Caco-2 (cell line): ENCODE results near the gene SLCO4C1. TPM values are rescaled to one million over a fixed set of nuclear protein-coding genes. Genes with fewer than 3 reads are reported as not detected.
A peak's percentile ranks its signal among the peaks of the same experiment; 100 is the strongest.

Experiments
- Bru-seq: library from RNA; stranded (reverse); fragments of 400-500 nt; gene quantifications from one replicate; lab custom pipeline; 2021; lab: Mats Ljungman, UMichigan
- BruChase-seq, 2 experiments: library from RNA; stranded (reverse); fragments of 400-500 nt; gene quantifications; one replicate each; lab custom pipeline; 2021; lab: Mats Ljungman, UMichigan
- BruUV-seq: library from RNA; stranded (reverse); fragments of 400-500 nt; replicated peaks from 2 replicates; lab custom pipeline; 2021; lab: Mats Ljungman, UMichigan
- CTCF ChIA-PET: fragments of 300-600 bp; sonication (Branson Sonifier 250); formaldehyde crosslinking; loops from one replicate; lab custom pipeline; 2022; ENCODE audit warnings: antibody characterized with exemption; lab: Charles Lee
- POLR2A ChIA-PET: fragments of 300-600 bp; sonication (Branson Sonifier 250); formaldehyde crosslinking; loops from one replicate; lab custom pipeline; 2022; ENCODE audit warnings: antibody characterized with exemption; lab: Charles Lee
- DNase-seq, 2 experiments: peaks; one replicate each; pipeline versions ENCODE4 v3.0.0 to v3.0.0-alpha.2; 2020 to 2022
- H3K27me3 ChIP-seq: replicated peaks from 2 replicates; pipeline ENCODE4 v1.6.0; 2011; ENCODE audit warnings: low read length; ENCODE audit not compliant: control insufficient read depth, insufficient read depth
- H3K36me3 ChIP-seq: 2 replicates; pipeline ENCODE4 v1.5.1; 2011; ENCODE audit warnings: low read length; ENCODE audit not compliant: control insufficient read depth, insufficient read depth
- H3K4me1 ChIP-seq: fragments of 250-450 bp; sonication (Bioruptor Pico); 2 replicates; pipeline ENCODE4 v1.5.1; 2020; ENCODE audit warnings: mild to moderate bottlenecking
- H3K4me3 ChIP-seq: 2 replicates; pipeline ENCODE4 v1.5.1; 2011; ENCODE audit warnings: low read depth, mild to moderate bottlenecking, control low read depth, low read length
- H3K9me3 ChIP-seq: fragments of 250-450 bp; sonication (Bioruptor Pico); 2 replicates; pipeline ENCODE4 v1.5.1; 2020; ENCODE audit warnings: mild to moderate bottlenecking, moderate library complexity
- H3K27ac Mint-ChIP-seq: one replicate; pipeline ENCODE4 v1.8.0; 2022; ENCODE audit warnings: mixed read lengths; ENCODE audit not compliant: unreplicated experiment
- H3K27me3 Mint-ChIP-seq: one replicate; pipeline ENCODE4 v1.8.0; 2022; ENCODE audit warnings: mixed read lengths; ENCODE audit not compliant: insufficient read depth, unreplicated experiment
- H3K36me3 Mint-ChIP-seq: one replicate; pipeline ENCODE4 v1.8.0; 2022; ENCODE audit warnings: mild to moderate bottlenecking, mixed read lengths; ENCODE audit not compliant: insufficient read depth, unreplicated experiment
- H3K4me1 Mint-ChIP-seq: one replicate; pipeline ENCODE4 v1.8.0; 2022; ENCODE audit warnings: low read depth, mixed read lengths; ENCODE audit not compliant: unreplicated experiment
- H3K4me3 Mint-ChIP-seq: one replicate; pipeline ENCODE4 v1.8.0; 2022; ENCODE audit warnings: mild to moderate bottlenecking, moderate library complexity, mixed read lengths; ENCODE audit not compliant: unreplicated experiment
- H3K9me3 Mint-ChIP-seq: one replicate; pipeline ENCODE4 v1.8.0; 2022; ENCODE audit warnings: mixed read lengths; ENCODE audit not compliant: unreplicated experiment
- intact Hi-C: fragments of 100-400 bp; cut with micrococcal nuclease; formaldehyde crosslinking; loops from one replicate; pipeline ENCODE4 v1.10.0; 2022; ENCODE audit not compliant: unreplicated experiment
- long read RNA-seq: library from polyadenylated mRNA; stranded (forward); transcript quantifications from one replicate; pipeline ENCODE4 v2.0.0, GENCODE V29; 2022
- total RNA-seq: library from RNA; stranded (reverse); gene quantifications from 2 replicates; pipeline ENCODE4 v1.2.3, GENCODE V29; 2022
- TF ChIP-seq, protein P1 (sequence below), 2 experiments: fragments of 200-600 bp in 1 of 2; IDR thresholded peaks; 1 replicate in 1 of 2; 2 replicates in 1 of 2; pipeline versions ENCODE4 v1.5.1 to v1.8.0; 2011 to 2022; ENCODE audit warnings: antibody characterized with exemption in 1 of 2, control low read depth in 1 of 2, inconsistent platforms in 1 of 2, low read depth in 1 of 2, low read length in 1 of 2, mild to moderate bottlenecking in 1 of 2, moderate library complexity in 1 of 2; ENCODE audit not compliant: insufficient read depth in 1 of 2, severe bottlenecking in 1 of 2, unreplicated experiment in 1 of 2

SLCO4C1 gene, protein sequence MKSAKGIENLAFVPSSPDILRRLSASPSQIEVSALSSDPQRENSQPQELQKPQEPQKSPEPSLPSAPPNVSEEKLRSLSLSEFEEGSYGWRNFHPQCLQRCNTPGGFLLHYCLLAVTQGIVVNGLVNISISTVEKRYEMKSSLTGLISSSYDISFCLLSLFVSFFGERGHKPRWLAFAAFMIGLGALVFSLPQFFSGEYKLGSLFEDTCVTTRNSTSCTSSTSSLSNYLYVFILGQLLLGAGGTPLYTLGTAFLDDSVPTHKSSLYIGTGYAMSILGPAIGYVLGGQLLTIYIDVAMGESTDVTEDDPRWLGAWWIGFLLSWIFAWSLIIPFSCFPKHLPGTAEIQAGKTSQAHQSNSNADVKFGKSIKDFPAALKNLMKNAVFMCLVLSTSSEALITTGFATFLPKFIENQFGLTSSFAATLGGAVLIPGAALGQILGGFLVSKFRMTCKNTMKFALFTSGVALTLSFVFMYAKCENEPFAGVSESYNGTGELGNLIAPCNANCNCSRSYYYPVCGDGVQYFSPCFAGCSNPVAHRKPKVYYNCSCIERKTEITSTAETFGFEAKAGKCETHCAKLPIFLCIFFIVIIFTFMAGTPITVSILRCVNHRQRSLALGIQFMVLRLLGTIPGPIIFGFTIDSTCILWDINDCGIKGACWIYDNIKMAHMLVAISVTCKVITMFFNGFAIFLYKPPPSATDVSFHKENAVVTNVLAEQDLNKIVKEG
- 1.3 and 1.5 TPM in 2 replicates for total RNA-seq
- percentile 38 among the genes with signal in this experiment for Bru-seq, nascent RNA
- BruChase-seq, experiment 1, labeled RNA remaining after a 2-hour chase, result percentile 37 among the genes with signal in this experiment
- BruChase-seq, experiment 2, labeled RNA remaining after a 6-hour chase, result percentile 44 among the genes with signal in this experiment
- long read RNA-seq, result 0 reads

DNA sequence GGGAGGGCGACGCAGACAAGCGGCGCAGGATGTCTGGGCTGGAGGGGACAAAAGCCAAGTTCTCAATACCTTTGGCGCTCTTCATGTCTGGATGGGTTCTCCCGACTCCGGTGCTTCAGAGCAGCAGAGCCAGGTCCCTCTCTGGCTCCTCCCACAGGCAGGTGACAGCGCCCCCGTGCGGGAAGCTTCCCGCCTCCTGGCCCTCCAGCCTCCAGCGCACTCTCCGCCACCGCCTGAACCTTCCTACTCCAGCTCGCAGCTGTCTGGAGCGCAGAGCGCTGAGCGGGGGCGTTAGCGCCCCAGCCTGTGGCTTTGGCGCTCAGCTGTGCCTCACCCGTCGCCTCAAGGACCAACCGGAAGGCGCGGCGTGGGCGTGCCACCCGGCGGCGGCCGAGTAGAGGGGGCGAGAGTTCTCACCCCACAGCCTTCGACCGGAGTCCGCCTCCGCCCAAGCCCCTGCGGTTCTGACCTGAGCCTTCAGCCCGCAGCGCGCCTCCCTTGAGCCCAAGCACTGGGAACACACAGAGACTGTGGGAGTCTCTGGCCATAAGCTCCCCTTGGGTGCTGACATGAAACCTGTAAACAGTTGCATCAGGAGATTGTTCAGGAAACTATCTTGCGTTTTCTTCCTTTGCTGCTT is at the start of gene SLCO4C1:
Gene SLCO4C1, minus strand, starts transcription at position 107 of the 640 bp plus-strand sequence. Its CDS starts 22 bp downstream, at position 85.
- peak; percentile 70 to 80 for DNase-seq
- H3K4me1 Mint-ChIP-seq, result no peaks in the 10 kb centered on the region
- H3K4me3 ChIP-seq, result peak within 1 kb of the TSS; percentile 39
- peak within 1 kb of the TSS; percentile 66 for H3K4me3 Mint-ChIP-seq
- no TSS peak for BruUV-seq
- H3K36me3 Mint-ChIP-seq, result no peaks in the 10 kb centered on the region
- H3K27me3 Mint-ChIP-seq, result no peaks in the 10 kb centered on the region
- H3K9me3 Mint-ChIP-seq, result no peaks in the 10 kb centered on the region
- no peaks in the 10 kb centered on the region for H3K9me3 ChIP-seq
- H3K36me3 ChIP-seq, result no peaks in the 10 kb centered on the region
- POLR2A ChIA-PET, result no interaction called here
- TF ChIP-seq, protein P1, sequence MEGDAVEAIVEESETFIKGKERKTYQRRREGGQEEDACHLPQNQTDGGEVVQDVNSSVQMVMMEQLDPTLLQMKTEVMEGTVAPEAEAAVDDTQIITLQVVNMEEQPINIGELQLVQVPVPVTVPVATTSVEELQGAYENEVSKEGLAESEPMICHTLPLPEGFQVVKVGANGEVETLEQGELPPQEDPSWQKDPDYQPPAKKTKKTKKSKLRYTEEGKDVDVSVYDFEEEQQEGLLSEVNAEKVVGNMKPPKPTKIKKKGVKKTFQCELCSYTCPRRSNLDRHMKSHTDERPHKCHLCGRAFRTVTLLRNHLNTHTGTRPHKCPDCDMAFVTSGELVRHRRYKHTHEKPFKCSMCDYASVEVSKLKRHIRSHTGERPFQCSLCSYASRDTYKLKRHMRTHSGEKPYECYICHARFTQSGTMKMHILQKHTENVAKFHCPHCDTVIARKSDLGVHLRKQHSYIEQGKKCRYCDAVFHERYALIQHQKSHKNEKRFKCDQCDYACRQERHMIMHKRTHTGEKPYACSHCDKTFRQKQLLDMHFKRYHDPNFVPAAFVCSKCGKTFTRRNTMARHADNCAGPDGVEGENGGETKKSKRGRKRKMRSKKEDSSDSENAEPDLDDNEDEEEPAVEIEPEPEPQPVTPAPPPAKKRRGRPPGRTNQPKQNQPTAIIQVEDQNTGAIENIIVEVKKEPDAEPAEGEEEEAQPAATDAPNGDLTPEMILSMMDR (IDR thresholded peaks at IDR 0.05; ENCODE audit: insufficient read depth in 1 of 2, low read depth in 1 of 2, low read length in 1 of 2, severe bottlenecking in 1 of 2, unreplicated experiment in 1 of 2), result peak in 1 of 2 experiments; percentile 60
- H3K27ac Mint-ChIP-seq, result no peak within 1 kb of the TSS
- H3K4me1 ChIP-seq, result no peaks in the 10 kb centered on the region
- no peaks in the 10 kb centered on the region for H3K27me3 ChIP-seq
- CTCF ChIA-PET, result interaction anchor here (0.6 to 0.7 kb wide), 3 partner anchors 14 to 823 kb away, joined by 3 to 11 read pairs (median 3); partner anchors contain the start of gene GIN1
- intact Hi-C loops, result no loop called here

DNA sequence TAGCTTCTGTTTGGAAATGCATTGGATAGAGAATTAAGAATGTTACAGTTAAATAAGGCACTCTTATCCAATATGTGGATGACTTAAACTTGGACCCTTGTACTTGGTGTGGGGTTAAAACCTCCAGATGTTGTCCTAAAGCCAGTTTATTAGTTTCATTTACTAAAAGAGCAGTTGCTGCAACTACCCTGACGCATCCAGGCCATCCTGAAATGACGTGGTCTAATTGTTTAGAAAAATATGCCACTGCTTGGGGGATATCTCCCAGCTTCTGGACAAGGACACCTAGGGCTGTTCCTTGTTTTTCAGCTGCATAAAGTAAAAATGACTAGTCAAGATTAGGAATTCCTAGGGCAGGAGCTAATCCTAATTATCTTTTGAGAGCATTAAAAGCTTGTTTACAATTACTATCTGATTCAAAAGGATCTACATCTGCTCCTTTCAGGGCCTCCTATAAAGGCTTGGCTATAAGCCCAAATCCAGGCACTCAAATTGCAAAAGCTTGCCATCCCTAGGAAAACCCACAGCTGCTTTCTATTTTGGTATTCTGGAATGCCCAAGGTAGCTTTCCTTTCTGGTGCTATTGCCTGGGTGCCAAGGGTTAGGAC is 45.7 kb upstream of the SLCO4C1 start:
- H3K4me1 Mint-ChIP-seq, result no peaks in the 10 kb centered on the region
- Histone ChIP-seq H3K27me3 (no peaks in the 10 kb centered on the region), H3K4me3 (no peak overlapping the region), H3K9me3 (no peaks in the 10 kb centered on the region), H3K36me3 (no peaks in the 10 kb centered on the region), H3K4me1 (no peaks in the 10 kb centered on the region)
- no peaks in the 10 kb centered on the region for H3K9me3 Mint-ChIP-seq
- no peak overlapping the region for H3K4me3 Mint-ChIP-seq
- ChIA-PET POLR2A (no interaction called here), CTCF (no interaction called here)
- intact Hi-C loops, result no loop called here
- no peaks in the 10 kb centered on the region for H3K27me3 Mint-ChIP-seq
- BruUV-seq, result no TSS peak
- no peaks in the 10 kb centered on the region for H3K36me3 Mint-ChIP-seq
- TF ChIP-seq, protein P1 (IDR thresholded peaks at IDR 0.05; ENCODE audit: insufficient read depth in 1 of 2, low read depth in 1 of 2, low read length in 1 of 2, severe bottlenecking in 1 of 2, unreplicated experiment in 1 of 2), result no peak
- no peak overlapping the region for H3K27ac Mint-ChIP-seq
- DNase-seq, result no peak
